GM10266 (cell line): ENCODE data around the gene PMFBP1.

Experiments
- DNase-seq: peaks from one replicate; pipeline ENCODE4 v3.0.0; 2012; ENCODE audit errors: extremely low spot score
- CTCF ChIP-seq: IDR thresholded peaks from 2 replicates; pipeline ENCODE4 v1.5.1; 2012; ENCODE audit warnings: mild to moderate bottlenecking, low read depth; ENCODE audit not compliant: control insufficient read depth, insufficient read depth; ENCODE audit errors: missing control alignments

PMFBP1 gene

GRCh38 chr16:72132726-72133125, 39.2 kb downstream of the PMFBP1 start:
- DNase-seq, result no peak
- TF ChIP-seq CTCF, result no peak

GRCh38 chr16:72131036-72131435, 40.9 kb downstream of the PMFBP1 start:
- no peak for DNase-seq
- no peak for TF ChIP-seq CTCF

- TF ChIP-seq CTCF, result no peak
- DNase-seq, result no peak
These were observed 41.8 kb downstream of the PMFBP1 start for GRCh38 chr16:72129976-72130656.

GRCh38 chr16:72128701-72129100, 43.3 kb downstream of the PMFBP1 start:
- no peak for TF ChIP-seq CTCF

GRCh38 chr16:72126429-72126765, 45.6 kb downstream of the PMFBP1 start:
- no peak for DNase-seq
- no peak for TF ChIP-seq CTCF

More at GRCh38 chr16:72128701-72129100, 43.3 kb downstream of the PMFBP1 start:
- no peak for DNase-seq

GRCh38 chr16:72125635-72126428, 46.1 kb downstream of the PMFBP1 start:
- no peak for DNase-seq
- no peak for TF ChIP-seq CTCF

GRCh38 chr16:72124761-72125634, 47.0 kb downstream of the PMFBP1 start:
- peak; percentile 73 for DNase-seq
- peak; percentile 86 for TF ChIP-seq CTCF
